HEK293 (cell line): Measurements from ENCODE around the gene DIP2C.

Experiments
- CTCF ChIA-PET: fragments of 350-600 bp; formaldehyde crosslinking; extraction: SDS; loops from one replicate; lab custom pipeline; 2021; ENCODE audit warnings: antibody characterized with exemption; lab: Yijun Ruan, JAX
- POLR2A ChIA-PET: fragments of 300-600 bp; formaldehyde crosslinking; extraction: SDS; loops from one replicate; lab custom pipeline; 2020; ENCODE audit warnings: antibody characterized with exemption, inconsistent platforms; lab: Yijun Ruan, JAX
- H3K27ac ChIP-seq: fragments of 200-500 bp; sonication (Bioruptor generic); 2 replicates; pipeline ENCODE4 v1.5.1; 2014; ENCODE audit warnings: low read depth, low read length, control low read depth, inconsistent platforms; ENCODE audit errors: extremely low read depth
- H3K36me3 ChIP-seq, 2 experiments: fragments of 200-500 bp in 1 of 2; sonication (Bioruptor generic) in 1 of 2; 1 replicate in 1 of 2; 2 replicates in 1 of 2; pipeline ENCODE4 v1.5.1; 2014 to 2017; ENCODE audit warnings: inconsistent platforms in 2 of 2, low read length in 2 of 2; ENCODE audit not compliant: control insufficient read depth in 2 of 2, insufficient read depth in 1 of 2
- H3K4me1 ChIP-seq: fragments of 200-500 bp; sonication (Bioruptor generic); 2 replicates; pipeline ENCODE4 v1.5.1; 2014; ENCODE audit warnings: mild to moderate bottlenecking, low read length, inconsistent platforms; ENCODE audit not compliant: control insufficient read depth, insufficient read depth
- H3K4me3 ChIP-seq: 2 replicates; pipeline ENCODE4 v1.5.1; 2011; ENCODE audit warnings: low read depth, mild to moderate bottlenecking, control low read depth, low read length, moderate library complexity
- H3K9me3 ChIP-seq: fragments of 200-500 bp; sonication (Bioruptor generic); 2 replicates; pipeline ENCODE4 v1.5.1; 2014; ENCODE audit warnings: low read depth, low read length, inconsistent platforms; ENCODE audit not compliant: control insufficient read depth, insufficient read depth
- IKZF3 ChIP-seq: fragments of 450-650 bp; IDR thresholded peaks from 2 replicates; pipeline ENCODE4 v1.5.0; 2018; ENCODE audit warnings: missing biosample characterization, mild to moderate bottlenecking, missing genetic modification characterization, moderate library complexity
- KLF9 ChIP-seq: fragments of 450-650 bp; formaldehyde crosslinking; IDR thresholded peaks from 2 replicates; pipeline ENCODE4 v1.5.1; 2016; ENCODE audit warnings: missing biosample characterization, missing genetic modification characterization, low read depth
- MYNN ChIP-seq: fragments of 450-650 bp; formaldehyde crosslinking; IDR thresholded peaks from 2 replicates; pipeline ENCODE4 v1.5.1; 2016; ENCODE audit warnings: missing biosample characterization, missing genetic modification characterization, borderline replicate concordance
- PBX3 ChIP-seq: sonication (generic); formaldehyde crosslinking; IDR thresholded peaks from 2 replicates; pipeline ENCODE4 v1.8.1; 2022; ENCODE audit warnings: mild to moderate bottlenecking, moderate library complexity, missing genetic modification reagents
- REPIN1 ChIP-seq: fragments of 450-650 bp; formaldehyde crosslinking; IDR thresholded peaks from 2 replicates; pipeline ENCODE4 v1.5.1; 2017; ENCODE audit warnings: missing biosample characterization, missing genetic modification characterization, low read depth
- SETDB1 ChIP-seq: IDR thresholded peaks from one replicate; pipeline ENCODE4 v1.6.1; 2017; ENCODE audit warnings: mild to moderate bottlenecking, low read length, moderate library complexity, mixed read lengths; ENCODE audit not compliant: insufficient read length
- YY1 ChIP-seq: fragments of 450-650 bp; formaldehyde crosslinking; IDR thresholded peaks from 2 replicates; pipeline ENCODE4 v1.5.1; 2018; ENCODE audit warnings: missing biosample characterization, missing genetic modification characterization
- ZFP41 ChIP-seq: fragments of 450-650 bp; formaldehyde crosslinking; IDR thresholded peaks from 2 replicates; pipeline ENCODE4 v1.5.1; 2016; ENCODE audit warnings: missing biosample characterization, missing genetic modification characterization, borderline replicate concordance
- ZNF214 ChIP-seq: fragments of 450-650 bp; formaldehyde crosslinking; IDR thresholded peaks from 2 replicates; pipeline ENCODE4 v1.5.1; 2017; ENCODE audit warnings: missing biosample characterization, mild to moderate bottlenecking, missing genetic modification characterization, borderline replicate concordance
- ZNF416 ChIP-seq: fragments of 450-650 bp; formaldehyde crosslinking; IDR thresholded peaks from 2 replicates; pipeline ENCODE4 v1.5.1; 2016; ENCODE audit warnings: missing biosample characterization, missing genetic modification characterization
- ZNF501 ChIP-seq: fragments of 450-650 bp; formaldehyde crosslinking; IDR thresholded peaks from 2 replicates; pipeline ENCODE4 v1.5.1; 2016; ENCODE audit warnings: missing biosample characterization, missing genetic modification characterization
- ZSCAN23 ChIP-seq: fragments of 450-650 bp; formaldehyde crosslinking; IDR thresholded peaks from 2 replicates; pipeline ENCODE4 v1.5.1; 2016; ENCODE audit warnings: missing biosample characterization, missing genetic modification characterization
- TF ChIP-seq, protein P1 (sequence below): fragments of 450-650 bp; formaldehyde crosslinking; IDR thresholded peaks from 2 replicates; pipeline ENCODE4 v1.5.1; 2016; ENCODE audit warnings: missing biosample characterization, missing genetic modification characterization
- TF ChIP-seq, protein P2 (sequence below): fragments of 450-650 bp; formaldehyde crosslinking; IDR thresholded peaks from 2 replicates; pipeline ENCODE4 v1.5.1; 2016; ENCODE audit warnings: missing biosample characterization, missing genetic modification characterization, borderline replicate concordance

The DIP2C gene

GRCh38 chr10:413662-414071, 275.8 kb downstream of the DIP2C start:
- Histone ChIP-seq H3K4me3 (no peak overlapping the region), H3K9me3 (no peaks in the 10 kb centered on the region), H3K27ac (no peak overlapping the region), H3K4me1 (no peaks in the 10 kb centered on the region), H3K36me3 (peaks cover 0 to 19% of the 10 kb centered on the region in 2 experiments; a peak in 1 of 3 replicates)
- POLR2A ChIA-PET = no interaction called here
- TF ChIP-seq ZNF214 (tag by site-specific recombination) (no peak), PBX3 (CRISPR knock-in tag) (no peak), ZSCAN23 (no peak), MYNN (no peak), YY1 (tag by site-specific recombination) (no peak)
- TF ChIP-seq, protein P1, sequence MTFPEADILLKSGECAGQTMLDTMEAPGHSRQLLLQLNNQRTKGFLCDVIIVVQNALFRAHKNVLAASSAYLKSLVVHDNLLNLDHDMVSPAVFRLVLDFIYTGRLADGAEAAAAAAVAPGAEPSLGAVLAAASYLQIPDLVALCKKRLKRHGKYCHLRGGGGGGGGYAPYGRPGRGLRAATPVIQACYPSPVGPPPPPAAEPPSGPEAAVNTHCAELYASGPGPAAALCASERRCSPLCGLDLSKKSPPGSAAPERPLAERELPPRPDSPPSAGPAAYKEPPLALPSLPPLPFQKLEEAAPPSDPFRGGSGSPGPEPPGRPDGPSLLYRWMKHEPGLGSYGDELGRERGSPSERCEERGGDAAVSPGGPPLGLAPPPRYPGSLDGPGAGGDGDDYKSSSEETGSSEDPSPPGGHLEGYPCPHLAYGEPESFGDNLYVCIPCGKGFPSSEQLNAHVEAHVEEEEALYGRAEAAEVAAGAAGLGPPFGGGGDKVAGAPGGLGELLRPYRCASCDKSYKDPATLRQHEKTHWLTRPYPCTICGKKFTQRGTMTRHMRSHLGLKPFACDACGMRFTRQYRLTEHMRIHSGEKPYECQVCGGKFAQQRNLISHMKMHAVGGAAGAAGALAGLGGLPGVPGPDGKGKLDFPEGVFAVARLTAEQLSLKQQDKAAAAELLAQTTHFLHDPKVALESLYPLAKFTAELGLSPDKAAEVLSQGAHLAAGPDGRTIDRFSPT = no peak
- CTCF ChIA-PET = no interaction called here

DNA sequence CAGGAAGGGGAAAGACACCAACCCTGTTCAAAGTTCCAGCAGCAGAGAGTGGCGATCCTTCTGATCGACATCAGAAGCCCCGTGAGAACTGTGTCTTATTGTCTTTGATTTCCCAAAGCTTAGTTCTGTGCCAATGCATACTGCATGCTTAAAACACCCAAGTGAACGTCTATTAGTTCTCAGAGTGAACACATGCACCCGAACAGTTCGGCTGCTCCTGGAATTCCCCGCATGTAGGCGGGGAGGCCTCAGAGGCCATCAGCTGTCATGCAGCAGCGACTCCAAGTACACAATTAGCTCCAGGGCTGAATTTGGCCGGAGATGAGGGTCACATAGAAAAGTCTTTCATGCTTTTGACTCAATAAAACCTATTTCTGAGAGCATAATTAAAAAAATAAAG, 277.4 kb downstream of the DIP2C start:
- Histone ChIP-seq H3K36me3 (peaks cover 0 to 24% of the 10 kb centered on the region in 2 experiments; a peak in 1 of 3 replicates), H3K9me3 (no peaks in the 10 kb centered on the region), H3K4me3 (no peak overlapping the region), H3K4me1 (no peaks in the 10 kb centered on the region), H3K27ac (no peak overlapping the region)
- ChIA-PET POLR2A (no interaction called here), CTCF (no interaction called here)
- no peak for TF ChIP-seq SETDB1
- no peak for TF ChIP-seq ZFP41
- TF ChIP-seq ZNF416 (tag by site-specific recombination) = no peak
- no peak for TF ChIP-seq KLF9
- TF ChIP-seq, protein P2, sequence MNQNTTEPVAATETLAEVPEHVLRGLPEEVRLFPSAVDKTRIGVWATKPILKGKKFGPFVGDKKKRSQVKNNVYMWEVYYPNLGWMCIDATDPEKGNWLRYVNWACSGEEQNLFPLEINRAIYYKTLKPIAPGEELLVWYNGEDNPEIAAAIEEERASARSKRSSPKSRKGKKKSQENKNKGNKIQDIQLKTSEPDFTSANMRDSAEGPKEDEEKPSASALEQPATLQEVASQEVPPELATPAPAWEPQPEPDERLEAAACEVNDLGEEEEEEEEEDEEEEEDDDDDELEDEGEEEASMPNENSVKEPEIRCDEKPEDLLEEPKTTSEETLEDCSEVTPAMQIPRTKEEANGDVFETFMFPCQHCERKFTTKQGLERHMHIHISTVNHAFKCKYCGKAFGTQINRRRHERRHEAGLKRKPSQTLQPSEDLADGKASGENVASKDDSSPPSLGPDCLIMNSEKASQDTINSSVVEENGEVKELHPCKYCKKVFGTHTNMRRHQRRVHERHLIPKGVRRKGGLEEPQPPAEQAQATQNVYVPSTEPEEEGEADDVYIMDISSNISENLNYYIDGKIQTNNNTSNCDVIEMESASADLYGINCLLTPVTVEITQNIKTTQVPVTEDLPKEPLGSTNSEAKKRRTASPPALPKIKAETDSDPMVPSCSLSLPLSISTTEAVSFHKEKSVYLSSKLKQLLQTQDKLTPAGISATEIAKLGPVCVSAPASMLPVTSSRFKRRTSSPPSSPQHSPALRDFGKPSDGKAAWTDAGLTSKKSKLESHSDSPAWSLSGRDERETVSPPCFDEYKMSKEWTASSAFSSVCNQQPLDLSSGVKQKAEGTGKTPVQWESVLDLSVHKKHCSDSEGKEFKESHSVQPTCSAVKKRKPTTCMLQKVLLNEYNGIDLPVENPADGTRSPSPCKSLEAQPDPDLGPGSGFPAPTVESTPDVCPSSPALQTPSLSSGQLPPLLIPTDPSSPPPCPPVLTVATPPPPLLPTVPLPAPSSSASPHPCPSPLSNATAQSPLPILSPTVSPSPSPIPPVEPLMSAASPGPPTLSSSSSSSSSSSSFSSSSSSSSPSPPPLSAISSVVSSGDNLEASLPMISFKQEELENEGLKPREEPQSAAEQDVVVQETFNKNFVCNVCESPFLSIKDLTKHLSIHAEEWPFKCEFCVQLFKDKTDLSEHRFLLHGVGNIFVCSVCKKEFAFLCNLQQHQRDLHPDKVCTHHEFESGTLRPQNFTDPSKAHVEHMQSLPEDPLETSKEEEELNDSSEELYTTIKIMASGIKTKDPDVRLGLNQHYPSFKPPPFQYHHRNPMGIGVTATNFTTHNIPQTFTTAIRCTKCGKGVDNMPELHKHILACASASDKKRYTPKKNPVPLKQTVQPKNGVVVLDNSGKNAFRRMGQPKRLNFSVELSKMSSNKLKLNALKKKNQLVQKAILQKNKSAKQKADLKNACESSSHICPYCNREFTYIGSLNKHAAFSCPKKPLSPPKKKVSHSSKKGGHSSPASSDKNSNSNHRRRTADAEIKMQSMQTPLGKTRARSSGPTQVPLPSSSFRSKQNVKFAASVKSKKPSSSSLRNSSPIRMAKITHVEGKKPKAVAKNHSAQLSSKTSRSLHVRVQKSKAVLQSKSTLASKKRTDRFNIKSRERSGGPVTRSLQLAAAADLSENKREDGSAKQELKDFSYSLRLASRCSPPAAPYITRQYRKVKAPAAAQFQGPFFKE (tag by site-specific recombination) = no peak
- TF ChIP-seq MYNN = no peak
- no peak for TF ChIP-seq IKZF3 (tag by site-specific recombination)
- TF ChIP-seq REPIN1 = no peak
- TF ChIP-seq ZNF501 (tag by site-specific recombination) = no peak
